ENCODE results near the gene IFI27L2.

IFI27L2 gene

DNA sequence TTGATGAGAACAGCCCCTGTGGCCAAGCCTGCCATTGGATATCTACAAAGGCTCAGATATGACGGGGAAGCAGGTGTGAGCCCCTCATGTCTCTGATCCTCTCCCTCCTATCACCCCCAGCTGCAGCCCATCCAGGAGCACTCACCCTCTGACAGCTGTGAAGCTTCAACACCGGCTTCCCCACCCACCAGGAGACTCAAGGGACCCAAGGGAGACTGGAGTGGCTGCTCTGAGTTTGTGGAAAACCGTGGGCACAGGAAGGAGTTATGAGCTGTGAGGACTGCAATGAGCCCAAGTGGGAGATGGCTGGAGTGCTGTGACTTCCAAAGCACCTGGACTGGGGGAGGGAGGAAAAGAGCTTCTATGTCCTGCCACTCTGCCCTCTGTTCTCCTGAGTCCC is 7.9 kb downstream of the IFI27L2 start:
- no peak for DNase-seq

DNA sequence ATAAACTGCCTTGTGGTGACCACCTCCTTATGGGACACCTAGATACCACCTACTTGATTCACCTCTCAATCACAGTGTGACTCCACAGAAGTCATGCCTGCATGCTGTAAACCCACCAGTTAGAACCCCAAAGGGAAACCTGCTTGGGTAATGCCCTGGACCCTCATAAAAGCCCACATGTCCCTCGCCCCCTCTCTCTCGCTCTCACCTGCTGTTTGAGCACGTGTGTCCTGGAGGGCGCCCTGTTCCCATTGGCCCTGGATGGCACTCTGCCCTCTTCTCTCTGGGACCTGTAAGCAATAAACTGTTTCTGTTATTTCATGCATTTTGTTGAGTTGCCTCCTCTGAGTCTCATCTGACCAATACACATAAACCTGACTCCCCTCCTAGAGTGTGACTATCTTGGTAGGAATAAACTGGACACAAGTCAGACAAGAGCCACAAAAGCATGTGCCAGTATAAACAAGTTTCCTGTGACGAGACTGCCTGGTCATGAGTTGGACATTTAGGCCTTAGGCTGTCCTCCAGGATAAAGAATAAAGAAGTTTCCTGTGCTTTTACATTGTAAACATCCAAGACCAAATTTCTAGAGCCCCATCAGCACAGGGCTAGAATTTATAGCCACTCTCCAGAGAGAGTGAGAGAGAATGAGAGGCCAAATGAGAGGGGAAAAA is 8.6 kb downstream of the IFI27L2 start:
- DNase-seq = no peak

DNA sequence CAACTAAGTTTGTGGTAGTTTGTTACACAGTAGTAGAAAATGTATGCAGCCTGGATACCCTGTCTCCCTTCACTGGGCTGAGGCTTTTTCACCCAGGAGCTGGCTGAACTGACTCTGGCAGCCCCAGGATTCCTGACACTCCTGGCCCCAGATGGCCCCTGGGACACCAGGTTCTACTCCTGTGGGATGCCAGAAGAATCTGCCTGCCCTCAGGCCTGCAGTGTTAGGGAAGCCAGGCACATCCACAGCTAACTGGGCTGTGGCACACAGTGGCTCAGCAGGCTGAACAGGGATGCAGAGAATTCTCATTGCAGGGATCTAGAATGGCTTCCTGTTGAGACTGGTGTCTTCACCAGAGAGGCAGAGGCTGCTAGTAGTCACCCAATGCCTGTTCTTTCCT is 10.3 kb downstream of the IFI27L2 start:
- DNase-seq = no peak

DNA sequence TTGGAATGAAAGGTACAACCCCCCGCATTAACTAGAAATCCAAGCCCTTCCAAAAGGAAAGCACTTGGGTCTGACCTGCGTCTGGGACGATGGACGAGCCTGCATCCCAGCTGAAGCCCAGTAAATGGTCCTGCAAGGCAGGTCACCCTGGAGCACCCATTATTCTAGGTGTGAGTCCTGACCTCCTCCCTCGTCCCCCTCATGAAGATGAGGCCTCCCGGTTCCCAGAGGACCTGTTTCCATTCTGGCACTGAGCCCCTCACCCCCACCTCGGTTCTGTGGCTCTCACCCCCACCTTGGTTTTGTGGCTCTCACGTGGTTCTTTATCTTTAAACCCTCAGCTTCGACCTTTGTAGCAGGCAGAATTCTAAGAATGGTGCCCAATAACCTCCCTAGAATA is 11.5 kb downstream of the IFI27L2 start:
- no peak for DNase-seq

DNA sequence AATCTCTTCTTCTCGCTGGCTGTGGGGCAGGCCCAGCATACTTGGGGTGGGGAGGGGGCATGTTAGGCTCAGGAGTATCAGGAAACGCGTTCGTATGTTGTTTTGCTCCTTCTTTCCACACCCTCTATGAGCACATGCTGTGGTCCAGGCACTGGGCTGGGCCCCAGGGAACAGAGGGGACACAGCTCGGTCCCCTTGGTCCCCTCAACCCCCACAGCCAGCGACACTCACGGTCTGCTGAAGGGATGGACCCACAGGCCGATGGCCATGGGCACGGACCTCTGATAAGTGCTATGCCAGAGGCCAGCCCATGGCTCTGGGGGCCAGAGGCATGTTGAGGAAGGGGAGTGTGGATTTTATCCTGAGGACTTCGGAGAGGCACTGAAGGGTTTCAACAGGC is 12.7 kb downstream of the IFI27L2 start:
- DNase-seq = no peak

DNA sequence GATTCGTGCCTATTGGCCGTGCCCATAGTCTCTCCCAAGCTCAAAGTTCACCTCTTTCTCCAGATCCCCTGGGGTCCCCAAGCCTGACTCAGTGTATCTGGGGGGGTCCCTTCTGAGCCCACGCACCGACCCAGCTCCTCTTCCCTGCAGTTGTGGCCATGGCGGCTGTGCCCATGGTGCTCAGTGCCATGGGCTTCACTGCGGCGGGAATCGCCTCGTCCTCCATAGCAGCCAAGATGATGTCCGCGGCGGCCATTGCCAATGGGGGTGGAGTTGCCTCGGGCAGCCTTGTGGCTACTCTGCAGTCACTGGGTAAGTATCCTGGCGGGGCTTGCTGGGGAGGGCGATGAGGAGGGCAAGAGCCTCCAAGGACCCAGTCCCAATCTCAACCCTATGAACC is 13.8 kb downstream of the IFI27L2 start:
- no peak for DNase-seq

DNA sequence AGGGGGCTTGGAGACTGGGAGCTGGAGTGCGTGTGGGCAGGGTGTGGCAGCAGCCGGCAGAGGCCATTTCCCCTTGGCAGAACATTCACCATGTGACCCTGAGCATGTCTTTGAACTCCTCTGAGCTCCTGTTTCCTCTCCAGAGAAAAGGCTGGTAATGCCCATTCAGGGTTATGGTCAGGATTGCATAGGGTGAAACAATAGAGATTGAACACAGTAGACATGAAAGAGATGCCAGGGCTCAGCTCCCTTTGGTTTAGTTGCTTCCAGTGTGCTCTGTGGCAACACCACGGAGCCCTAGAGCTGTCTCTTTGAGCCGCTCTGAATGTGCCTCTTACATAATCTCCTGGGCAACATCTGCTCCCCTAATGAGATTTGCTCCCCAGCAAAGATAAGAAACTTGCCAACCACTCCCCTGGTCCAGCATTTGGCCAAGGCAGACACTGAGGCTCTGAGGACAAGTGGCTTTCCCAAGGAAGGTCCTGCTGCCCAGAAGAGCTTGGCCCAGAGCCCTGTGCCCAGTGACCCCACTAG is 14.3 kb downstream of the IFI27L2 start:
- DNase-seq = peak; percentile 76

DNA sequence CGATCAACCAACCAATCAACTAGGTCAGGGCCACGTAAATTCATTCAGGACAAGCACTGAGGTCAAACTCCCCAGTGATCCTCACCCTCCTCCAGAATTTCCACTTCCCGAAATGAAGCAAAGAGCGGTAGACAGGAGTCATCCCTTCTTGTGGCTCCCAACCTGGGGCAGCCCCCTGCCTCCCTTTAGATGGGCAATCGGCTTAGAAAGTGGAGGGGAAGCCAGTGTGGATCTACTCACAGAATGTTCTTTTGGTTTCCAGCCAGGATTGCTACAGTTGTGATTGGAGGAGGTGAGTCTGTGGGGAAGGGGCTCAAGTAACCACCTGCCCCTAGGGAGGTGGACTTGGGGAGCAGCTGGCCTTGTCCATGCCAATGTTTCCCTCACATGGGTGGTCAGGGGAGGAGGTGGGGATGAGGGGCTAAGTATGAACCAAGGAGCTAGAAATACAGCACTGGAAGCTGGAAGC is 14.8 kb downstream of the IFI27L2 start:
- no peak for DNase-seq

DNA sequence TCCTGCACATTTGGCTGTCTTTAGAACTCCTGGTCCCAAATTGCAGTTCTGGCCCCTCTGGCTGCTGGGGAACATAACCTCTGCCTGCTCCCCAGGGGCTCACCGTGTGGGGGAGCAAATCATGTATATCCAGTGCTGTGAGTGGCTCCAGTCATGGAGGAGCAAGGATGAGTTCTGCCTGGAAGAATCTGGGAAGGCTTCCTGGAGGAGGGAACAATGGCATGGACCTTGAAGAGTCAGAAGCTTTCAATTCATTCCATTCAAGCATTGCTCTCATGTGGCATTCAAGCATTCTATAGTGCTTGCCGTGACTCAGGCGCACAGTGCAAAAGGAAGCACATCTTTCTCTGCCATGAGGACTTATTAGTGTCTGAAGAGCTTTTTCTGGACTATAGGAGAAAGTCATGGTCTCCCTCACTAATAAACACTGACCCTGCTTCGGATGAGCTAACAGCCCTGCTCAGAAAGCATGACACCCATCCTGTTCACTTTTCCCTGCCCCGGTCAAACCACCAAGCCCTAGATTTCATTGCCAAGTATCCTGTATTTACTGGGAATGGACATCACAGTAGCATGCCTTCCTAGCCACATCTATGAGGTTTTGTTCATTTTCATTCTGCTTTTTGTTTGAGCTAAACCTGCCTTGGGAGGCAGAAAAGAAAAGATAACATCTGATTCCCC is 15.4 kb downstream of the IFI27L2 start:
- no peak for DNase-seq

DNA sequence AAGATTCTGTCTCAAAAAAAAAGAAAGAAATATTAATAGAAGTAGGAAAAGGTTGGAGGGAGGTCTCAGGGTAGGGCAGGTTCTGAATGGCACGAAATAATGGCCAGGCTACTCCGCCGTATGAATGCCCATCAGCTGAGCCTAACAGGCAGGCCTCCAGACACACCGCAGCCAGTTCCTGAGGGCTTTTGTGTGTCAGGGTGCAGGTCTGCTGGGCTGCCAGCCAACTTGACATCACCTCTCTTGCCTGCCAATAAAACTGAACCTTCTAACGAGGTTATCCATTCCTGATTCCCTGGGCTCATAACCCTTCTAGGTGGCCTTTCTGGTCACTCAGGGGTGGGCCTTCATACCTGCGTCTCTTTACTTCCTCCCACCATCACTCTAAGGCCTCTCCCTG is 15.9 kb downstream of the IFI27L2 start:
- DNase-seq = no peak

DNA sequence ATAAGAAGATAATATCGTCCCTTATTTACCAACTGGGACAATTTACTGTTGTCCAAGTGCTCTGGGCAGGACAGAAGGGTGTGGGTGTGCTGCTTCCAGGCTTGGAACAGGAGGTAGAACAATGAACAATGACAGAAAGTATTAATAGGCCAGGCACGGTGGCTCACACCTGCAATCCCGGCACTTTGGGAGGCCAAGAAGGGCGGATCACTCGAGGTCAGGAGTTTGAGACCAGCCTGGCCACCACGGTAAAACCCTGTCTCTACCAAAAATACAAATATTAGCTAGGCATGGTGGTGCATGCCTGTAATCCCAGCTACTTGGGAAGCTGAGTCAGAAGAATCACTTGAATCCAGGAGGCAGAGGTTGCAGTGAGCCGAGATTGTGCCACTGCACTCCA is 16.3 kb downstream of the IFI27L2 start:
- DNase-seq = no peak

DNA sequence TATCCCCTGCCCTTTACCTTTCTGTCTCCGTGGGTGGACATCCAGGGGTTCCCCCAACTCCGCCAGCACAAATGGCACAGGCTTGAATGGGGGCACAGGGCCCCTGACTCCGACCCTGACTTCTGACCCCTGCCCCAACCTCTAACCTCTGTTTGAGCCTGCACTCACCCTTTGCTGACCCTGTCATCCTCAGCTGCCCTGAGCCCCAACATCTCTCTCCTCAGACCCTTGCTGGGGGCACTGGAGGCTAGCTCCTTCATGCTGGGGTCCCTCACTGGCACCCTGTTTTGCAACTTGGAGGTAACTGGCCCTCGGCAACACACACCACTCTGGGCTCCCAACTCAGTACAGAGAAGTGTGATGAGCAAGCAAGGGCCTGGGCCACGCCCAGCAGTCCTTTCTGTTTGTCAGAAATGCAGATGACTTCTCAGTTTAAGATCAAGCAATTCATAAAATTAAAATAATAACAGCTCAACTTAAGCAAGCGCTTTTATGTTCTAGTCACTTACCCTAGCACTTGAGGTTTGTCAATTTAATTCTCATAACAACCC is 16.8 kb downstream of the IFI27L2 start:
- no peak for DNase-seq

DNA sequence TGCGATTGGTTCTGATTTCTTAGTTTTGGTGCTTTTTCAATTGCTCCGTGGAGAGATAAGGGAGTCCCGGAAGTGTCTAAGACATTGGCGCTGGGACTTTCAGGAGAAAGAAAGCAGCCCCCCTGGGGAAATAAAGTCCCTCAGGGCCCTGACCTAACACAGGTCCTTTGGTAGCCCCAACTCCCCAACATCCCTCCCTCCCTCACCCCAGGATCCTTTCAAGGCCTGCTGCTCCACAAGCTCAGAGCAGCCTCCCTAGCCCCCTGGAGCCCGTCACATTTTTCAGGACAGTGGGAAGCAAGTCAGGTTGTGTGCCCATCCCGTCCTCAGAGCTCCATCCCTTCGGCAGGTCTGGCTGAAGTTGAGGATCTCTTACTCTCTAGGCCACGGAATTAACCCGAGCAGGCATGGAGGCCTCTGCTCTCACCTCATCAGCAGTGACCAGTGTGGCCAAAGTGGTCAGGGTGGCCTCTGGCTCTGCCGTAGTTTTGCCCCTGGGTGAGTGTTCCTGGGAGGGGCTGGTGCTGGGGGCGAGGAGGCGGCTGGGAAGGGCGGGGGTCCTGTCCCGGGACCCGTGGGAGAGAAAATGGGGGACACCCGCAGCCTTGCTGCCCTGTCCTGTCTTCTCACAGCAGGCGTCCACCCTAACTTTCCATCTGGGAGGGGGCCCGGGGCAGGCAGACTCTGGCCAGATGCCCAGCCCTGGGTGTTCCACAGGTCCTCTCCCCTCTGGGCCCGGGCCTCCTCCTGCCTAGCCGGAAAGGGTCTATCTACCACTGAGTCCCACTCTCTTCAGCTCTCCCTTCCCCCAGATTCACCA is 17.9 kb downstream of the IFI27L2 start:
- no peak for DNase-seq

DNA sequence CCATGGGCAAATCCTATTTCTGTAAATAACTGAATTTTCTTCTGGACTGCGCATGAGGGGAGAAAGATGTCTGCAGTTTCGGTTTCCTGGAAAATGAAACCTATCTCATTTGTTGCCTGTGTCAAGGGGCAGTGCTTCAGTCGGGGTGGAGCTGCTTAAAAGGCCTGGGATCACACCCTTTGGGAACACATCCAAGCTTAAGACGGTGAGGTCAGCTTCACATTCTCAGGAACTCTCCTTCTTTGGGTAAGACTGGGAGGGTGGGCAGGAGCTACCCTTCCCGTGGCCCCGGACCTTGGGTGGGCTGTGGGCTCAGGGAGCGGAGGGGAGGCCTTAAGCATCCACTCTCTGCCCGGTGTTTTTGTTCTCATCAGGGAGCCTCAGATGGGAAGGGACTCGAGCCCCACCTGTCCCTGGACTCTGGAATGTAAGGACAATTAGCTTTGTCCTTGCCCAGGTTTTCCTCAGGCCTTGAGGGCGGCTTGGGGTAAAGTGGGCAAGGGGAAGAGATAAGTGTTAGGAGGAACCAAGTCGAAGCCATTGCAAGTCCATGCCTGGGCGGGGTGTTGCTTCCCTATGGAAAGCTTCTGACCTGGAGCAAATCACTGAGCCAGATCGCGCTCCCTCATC is 18.7 kb downstream of the IFI27L2 start, which contains the start of gene IFI27:
Gene IFI27 (plus strand): TSS at position 185 of the 630 bp plus-strand sequence.
- DNase-seq = no peak

DNA sequence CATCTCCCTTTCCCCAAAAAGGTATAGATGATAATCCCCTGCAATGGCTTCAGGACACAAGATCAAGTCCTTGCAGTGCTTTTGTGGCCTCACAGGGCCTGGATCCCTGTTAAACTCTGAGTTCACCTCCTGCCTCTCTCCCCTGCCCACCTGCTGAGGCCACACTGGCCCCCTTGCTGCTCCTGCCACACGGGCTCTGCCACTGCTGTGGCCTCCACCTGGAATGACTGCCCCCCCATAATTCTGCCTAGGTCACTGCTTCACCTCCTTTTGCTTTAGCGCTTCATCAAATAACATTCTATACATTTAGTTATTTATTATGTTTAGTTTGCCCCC is 19.5 kb downstream of the IFI27L2 start:
- DNase-seq = no peak

DNA sequence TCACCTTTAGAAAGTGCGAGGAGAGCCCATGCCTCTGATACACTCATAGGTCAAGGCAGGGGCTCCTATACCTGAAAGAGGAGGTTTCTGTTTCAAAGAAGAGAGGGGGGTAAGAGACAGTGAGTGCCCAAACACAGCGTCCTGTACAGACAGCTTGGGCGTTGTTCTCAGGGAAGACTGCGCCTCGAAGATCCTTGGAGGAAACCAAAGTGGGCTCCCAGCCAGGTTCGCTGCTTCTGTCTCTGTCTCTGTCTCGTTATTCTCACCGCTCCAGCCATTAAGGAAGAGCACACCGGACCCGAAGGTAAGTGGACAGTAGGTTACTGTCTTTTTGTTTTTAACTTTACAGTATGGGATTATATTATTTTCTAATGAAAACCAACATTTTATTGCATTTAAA is 24.7 kb downstream of the IFI27L2 start:
- DNase-seq = no peak

DNA sequence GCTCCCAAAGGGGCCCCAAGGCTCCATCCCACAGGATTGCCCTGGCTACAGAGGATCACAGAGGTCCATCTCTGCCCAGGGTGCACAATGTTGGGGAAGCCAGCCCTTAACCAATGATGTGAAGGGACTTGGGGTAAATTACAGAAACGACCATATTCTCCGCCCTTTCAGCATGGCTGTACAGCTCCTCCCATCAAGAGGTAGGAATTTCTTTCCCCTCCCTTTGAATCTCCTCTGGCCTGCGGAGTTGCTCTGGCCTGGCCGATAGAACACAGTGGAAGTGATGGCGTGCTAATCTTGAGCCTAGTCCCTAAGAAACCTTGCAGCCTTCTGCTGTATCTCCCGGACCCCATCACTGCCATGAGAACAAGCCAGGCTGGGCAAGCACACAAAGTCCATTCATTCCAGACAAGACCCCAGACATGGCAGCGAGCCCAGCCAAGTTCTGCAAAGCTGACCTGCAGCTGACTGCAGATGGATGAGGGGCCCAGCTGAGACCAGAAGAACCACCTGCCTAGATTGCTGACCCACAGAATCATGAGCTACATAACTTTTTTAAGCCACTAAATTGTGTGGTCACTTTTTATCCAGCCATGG is 25.8 kb downstream of the IFI27L2 start:
- DNase-seq = no peak

DNA sequence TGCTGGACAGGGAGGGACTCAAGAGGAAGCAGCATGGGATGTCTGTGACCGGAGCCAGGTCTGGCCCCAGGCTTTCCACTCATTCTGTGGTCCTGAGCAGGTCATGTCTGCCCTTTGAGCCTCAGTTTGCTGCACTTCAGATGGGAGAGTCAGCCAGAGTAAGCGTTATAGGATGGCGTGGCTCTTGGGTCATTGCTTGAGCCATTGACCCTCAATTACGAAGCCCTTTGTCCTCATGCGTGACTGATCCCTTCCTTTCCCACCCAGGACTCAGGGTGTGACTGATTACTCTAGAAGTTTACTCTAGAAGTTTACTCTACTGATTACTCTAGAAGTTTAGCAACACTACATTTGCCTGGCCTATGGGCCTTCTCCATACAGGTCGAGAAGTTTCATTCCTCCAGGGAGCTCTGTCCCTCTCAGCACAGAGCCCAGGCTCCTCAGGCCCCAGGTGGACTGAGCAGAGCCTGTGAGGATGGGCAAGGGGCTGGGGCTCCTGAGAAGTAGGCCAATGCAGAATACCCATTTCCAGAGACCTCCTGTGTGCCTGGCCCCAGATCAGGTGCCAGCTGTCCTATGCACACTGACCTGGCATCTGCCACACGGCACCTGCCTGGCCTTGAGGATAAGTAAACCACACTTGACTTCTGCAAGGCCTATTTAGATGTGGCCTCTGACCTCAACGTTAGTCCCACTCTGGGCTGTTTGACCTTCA is 26.5 kb downstream of the IFI27L2 start:
- DNase-seq = no peak

DNA sequence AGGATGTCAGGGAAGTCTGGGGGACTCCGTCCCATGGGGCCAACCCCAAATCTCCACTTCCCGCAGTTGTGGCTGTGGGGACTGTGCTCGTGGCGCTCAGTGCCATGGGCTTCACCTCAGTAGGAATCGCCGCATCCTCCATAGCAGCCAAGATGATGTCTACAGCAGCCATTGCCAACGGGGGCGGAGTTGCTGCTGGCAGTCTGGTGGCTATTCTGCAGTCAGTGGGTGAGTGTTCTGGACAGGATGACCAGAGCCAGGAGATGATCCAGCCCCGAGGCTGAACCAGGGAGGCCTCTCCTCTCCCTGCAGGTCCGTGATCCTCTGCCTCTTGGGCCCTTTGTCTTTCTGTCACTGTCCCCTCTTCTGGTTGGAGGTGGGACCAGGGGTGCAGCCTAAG is 27.7 kb downstream of the IFI27L2 start:
- no peak for DNase-seq

DNA sequence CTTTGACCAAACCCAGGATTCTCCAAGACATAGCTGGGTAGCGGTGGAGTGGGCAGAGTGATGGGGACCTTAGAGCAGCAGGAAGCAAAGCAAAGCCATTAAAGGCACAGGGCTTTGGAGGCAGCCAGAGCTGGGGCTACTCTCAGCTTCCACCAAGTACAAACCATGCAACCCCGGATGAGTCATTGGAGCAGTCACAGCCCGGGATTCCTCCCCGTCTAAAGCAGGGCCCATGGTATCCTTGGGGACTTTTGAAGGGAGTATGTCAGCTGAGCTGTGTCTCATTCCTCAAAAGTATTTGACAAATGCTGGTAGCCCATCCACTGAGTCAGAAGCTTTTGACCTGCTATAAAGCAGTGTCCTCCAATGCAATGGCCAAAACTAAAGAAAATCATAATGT is 28.6 kb downstream of the IFI27L2 start:
- no peak for DNase-seq

DNA sequence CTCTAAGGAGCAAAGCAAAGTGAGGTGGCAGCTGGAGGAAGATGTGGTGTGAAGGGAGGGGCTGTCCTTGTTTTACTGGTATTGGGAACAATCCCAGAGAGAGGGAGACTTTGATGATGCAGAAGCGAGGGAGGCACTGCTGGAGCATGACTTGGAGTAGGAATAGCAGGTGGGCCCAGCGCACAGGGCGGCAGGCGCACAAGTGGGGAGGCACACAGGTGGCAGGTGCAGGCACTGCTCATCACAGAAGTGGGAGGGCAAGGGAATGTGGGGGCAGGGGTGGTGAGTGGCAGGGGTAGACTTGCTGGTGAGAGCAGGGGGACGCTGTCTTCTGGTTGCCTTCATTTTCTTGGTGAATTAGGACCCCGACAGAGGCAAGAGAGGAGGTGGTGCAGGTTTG is 30.4 kb downstream of the IFI27L2 start:
- no peak for DNase-seq
